CD4-positive, alpha-beta T cell treated with Interleukin-4 for 4 hours (primary cell): ENCODE data around the gene SEPSECS.

ENCODE experiments used
- DNase-seq: peaks from one replicate; pipeline ENCODE4 v3.0.0-alpha.2; 2020

The SEPSECS gene

DNA sequence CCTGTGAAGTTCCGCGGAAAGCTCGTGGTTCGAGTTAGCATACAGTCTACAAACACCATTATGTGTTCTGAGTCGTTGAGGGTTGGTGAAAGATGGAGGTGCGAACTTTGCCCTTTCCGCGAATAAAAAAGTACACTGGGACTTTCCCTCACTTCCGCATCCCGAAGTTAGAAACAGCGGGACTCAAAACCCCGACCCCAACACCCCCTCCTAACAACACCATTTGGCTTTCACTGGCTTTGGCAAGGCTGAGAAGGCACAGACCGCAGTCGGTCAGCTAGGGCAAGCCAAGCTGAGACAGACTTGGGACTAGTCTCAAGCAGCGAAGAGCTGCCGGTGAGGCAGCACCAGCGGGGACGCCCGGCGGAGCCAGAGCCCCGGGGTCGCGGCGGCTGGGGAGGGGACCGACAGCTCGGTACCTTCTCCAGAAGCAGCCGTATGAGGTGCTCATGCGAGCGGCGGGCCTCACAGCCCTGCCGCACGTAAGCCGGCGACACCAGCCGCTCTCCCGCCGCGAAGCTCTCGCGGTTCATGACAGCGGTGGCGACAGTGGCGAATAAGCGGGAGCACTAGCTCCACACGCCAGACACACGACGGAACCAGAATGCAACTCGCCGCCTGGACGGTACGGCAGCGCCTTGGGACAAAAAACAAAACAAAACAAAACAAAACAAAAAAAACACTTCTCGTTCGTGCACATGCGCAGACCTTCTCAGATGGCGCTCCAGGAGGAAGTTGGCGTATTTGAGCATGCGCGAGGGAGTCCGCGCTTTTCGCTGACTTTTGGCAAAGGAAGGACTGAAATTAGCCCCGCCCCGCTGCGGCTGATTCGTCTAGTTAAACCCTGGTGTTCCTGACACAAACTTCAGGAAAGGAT is at the start of gene SEPSECS:
SEPSECS (minus strand) TSS at position 613 of the 877 bp plus-strand sequence; CDS start at position 533, 80 bp downstream.
- peak; percentile 96 for DNase-seq

DNA sequence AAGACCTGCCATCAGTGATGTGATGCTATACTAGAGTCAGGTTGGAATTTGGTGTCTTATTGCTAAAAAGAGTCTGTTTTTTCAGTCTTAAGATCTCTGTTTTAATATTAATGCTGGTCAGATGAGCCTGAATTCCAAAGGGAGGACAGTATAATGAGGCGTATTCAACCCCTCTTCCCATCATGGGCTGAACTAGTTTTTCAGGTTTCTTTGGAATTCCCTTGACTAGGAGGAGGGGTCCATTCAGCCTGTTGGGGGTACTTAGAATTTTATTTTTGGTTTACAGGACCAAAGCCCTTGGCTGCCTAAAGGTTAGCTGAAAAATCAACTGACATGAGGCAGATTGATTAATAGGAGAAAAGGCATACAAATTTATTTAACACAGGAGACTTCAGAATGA is 49.5 kb upstream of the SEPSECS start:
- no peak for DNase-seq

- DNase-seq: no peak
Observed at GRCh38 chr4:25207997-25208396, 47.7 kb upstream of the SEPSECS start.

DNA sequence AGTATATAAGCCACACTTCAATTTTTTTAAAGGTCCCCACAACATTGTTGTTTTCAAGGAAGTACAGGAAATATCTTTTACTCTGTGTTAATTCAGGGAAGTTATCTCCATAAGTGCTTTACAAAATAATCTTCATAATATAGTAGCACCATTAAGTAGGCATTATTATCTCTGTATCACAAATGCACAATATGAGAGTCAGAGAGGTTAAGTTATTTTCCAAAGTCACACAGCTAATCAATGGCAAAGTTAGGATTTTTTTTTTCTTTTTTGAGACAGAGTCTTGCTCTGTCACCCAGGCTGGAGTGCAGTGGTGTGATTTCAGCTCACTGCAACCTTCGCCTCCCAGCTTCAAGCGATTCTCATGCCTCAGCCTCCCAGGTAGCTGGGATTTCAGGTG is 38.5 kb upstream of the SEPSECS start:
- DNase-seq: no peak

- no peak for DNase-seq
Observed at GRCh38 chr4:25190407-25190806, 30.2 kb upstream of the SEPSECS start.

DNA sequence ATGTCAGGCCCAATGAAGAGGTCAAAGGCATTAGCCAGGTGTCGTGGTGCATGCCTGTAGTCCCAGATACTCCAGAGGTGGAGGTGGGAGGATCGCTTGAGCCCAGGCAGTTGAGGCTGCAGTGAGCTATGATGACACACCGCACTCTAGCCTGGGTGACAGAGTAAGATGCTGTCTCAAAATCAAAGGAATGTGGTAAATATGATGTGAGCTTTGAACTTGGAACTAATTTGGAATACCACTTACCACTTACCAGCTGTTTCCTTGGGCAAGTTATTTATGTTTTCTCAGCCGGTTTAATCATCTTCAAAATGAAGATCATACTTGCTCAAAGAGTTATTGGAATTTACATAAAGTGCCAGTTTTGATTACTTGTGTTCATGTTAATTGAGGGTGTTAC is 23.8 kb upstream of the SEPSECS start:
- no peak for DNase-seq

- DNase-seq: no peak
Observed at GRCh38 chr4:25182937-25183336, 22.7 kb upstream of the SEPSECS start.

- peak; percentile 54 for DNase-seq
Observed at GRCh38 chr4:25180524-25181131, 20.4 kb upstream of the SEPSECS start.

DNA sequence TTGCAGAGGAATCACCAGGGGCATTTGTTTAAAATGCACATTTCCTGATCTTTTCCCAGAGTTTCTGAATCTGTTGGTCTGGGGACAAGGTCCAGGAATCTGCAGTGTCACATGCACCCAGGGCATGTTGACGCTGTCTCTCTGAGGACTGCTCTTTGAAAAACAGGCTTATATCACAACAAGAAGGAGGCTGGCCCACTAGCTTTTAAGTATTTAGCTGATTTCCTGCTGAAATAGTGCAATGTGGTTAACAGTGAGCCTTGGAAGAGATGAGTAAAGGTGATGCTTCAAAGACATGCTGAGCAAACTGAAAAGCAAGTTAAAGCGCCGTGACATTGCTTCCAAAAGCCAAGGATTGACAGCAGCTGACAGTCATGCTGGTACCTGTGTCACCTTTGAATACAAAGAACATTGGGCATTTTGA is 18.6 kb upstream of the SEPSECS start:
- peak; percentile 13 for DNase-seq

DNA sequence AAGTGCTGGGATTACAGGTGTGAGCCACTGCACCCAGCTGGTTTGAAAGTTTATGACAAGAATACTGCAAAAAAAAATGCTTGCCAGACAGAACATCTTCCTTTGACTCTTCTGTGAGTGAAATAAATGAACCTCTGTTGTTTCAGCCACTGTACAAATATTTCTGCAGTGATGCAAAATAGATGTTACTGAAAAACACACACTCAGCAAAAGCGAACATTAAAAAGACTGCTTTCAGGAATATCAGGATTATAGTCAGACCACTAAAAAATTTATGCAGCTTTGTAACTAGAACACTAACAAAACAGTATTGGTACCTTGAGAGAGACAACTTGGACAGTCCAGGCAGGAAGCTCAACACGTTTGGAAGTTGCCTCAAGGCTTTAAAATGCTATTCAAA is 16.9 kb upstream of the SEPSECS start:
- no peak for DNase-seq

- DNase-seq: no peak
Observed at GRCh38 chr4:25174674-25175073, 14.4 kb upstream of the SEPSECS start.

- no peak for DNase-seq
Observed at GRCh38 chr4:25172961-25173915, 13.0 kb upstream of the SEPSECS start.

GRCh38 chr4:25171201-25171865 is 11.1 kb upstream of the SEPSECS start:
- no peak for DNase-seq

GRCh38 chr4:25169446-25169845 is 9.2 kb upstream of the SEPSECS start:
- no peak for DNase-seq

GRCh38 chr4:25165916-25166315 is 5.7 kb upstream of the SEPSECS start:
- DNase-seq: no peak

- DNase-seq: no peak
Observed at GRCh38 chr4:25163196-25163595, 2.9 kb upstream of the SEPSECS start.

DNA sequence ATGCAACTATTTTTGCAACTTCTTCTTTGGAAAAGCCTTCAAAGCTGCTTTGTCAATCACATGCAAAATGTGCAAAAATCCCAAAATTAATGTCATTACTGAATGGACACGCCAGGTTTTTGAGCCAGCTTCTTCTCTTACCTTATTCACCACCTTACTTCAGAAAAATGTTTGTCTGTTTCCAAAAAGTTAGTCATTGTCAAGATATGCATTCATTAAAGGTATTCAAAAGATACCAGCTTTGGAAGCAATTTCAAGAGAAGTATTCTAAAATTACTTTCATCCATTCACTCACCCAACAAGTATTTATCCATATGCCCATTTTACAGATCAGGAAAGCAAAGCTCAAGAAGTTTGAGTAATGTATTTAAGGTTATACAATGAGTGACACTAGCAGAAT is 2.3 kb upstream of the SEPSECS start:
- no peak for DNase-seq

DNA sequence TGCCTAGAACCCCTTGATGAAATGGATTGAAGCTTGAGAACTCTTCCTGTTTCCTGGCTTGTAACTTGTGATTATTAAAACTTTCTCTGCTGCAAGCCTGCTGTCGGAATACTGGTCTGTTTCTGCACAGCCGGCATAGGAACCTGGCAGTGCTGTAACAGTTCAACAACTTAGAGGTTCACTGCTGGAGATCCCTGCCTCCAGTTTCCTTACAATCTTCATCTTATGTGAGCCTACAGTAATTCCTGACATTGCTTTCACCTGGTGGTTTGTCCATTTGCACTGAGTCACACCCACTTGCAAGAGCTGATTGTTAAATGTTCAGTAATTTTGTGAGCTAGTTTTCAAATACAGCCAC is 1.3 kb upstream of the SEPSECS start:
- DNase-seq: no peak

DNA sequence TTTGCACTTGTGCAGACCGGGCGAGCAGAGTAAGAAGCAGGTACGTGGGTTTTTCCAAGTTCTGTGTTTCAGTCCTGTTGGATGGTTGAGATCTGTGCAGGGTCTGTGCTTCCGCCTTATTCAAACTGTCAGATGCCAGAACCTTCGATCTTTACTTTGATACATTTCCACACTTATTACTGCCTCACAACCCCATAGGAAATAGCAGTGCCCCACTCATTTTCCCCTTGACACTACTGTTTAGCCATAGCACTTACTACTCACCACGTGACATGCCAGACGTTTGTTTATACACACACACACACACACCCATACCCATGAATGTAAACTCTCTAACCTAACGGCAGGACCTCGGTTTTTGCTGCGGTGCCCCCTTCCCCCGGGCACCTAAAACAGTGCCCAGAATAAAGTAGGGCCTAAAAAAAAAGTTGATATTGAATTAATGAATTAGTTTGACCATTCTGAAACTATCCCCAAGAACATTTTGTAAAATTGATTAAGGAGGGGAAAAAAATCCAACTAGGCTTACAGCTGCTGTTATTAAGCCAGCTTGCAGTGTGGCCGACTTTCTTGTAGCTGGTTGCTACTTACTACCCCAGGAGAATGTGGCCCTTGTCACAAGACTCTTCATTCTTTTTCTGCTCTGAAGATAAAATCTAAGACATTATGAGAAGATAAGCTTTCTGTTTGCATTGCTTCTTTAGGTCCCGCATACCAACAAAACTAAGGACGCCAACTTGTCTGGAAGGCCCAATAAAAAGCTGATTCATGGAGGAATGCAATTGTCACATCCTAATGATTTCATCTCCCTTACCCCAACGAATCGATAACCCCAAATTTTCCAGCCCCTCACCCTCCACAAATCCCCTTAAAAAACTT is 704 bp upstream of the SEPSECS start:
- DNase-seq: peak; percentile 51

DNA sequence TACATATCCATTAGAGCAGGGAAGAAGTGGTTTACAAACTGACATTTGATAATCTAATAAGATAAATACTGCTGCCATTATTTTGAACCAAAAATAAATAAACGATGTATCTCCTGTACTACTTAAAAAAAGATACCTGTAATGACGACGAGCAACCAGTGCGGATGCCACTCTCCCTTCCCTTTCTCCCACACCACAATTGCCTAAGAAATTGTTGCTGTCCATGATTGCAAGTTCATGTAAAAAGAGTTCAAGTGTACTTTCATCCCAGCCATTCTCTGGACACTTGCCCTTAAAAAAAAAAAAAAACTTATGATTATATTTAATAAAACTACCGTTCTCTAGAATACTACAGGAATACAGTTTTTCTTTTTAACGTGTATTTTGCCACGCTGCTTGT is 1.4 kb downstream of the SEPSECS start:
- DNase-seq: no peak

DNA sequence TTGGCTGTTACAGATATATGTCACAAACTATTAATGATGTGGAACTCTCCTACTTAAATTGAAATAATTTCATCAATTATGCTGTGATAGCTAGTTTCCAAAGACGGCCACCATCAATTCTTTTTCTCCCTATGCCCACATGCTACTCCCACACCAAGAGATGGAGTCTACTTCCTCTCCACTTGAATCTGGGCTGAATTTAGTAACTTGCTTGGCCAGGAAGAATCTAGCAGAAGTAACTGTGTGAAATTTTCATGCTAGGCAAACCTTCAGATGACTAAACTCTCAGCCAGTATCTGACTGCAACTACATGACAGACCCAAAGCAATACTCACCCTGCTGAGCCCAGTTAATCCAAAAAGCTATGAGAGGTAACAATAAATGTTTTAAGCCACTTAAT is 3.2 kb downstream of the SEPSECS start:
- DNase-seq: no peak

DNA sequence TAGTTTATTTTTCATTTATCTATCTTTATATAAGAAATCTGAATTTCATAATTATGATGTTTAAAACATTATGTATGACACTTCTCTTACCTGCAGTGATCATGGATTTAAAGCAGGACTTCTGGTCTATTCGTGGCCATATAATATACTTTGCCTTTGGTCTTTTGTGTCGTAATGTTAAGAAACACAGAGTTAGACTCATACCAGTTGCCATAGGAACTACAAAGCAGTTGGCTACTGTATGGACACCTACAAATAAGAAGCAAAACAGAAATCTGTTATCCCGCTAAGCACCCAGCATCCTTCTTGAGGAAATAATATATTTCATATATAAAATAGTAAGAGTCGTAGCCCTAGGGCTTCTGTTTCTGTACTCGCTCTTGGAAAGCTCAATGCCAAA is 4.3 kb downstream of the SEPSECS start:
- DNase-seq: no peak
